Measurements from ENCODE around the gene PAQR7. TPM values are rescaled to one million over a fixed set of nuclear protein-coding genes. Genes with fewer than 3 reads are reported as not detected.

Gene PAQR7
- 6.0 to 7.9 TPM (median 7.7 TPM) in 5 replicates for total RNA-seq (2022; extraction: Qiagen RNA extraction)

DNA sequence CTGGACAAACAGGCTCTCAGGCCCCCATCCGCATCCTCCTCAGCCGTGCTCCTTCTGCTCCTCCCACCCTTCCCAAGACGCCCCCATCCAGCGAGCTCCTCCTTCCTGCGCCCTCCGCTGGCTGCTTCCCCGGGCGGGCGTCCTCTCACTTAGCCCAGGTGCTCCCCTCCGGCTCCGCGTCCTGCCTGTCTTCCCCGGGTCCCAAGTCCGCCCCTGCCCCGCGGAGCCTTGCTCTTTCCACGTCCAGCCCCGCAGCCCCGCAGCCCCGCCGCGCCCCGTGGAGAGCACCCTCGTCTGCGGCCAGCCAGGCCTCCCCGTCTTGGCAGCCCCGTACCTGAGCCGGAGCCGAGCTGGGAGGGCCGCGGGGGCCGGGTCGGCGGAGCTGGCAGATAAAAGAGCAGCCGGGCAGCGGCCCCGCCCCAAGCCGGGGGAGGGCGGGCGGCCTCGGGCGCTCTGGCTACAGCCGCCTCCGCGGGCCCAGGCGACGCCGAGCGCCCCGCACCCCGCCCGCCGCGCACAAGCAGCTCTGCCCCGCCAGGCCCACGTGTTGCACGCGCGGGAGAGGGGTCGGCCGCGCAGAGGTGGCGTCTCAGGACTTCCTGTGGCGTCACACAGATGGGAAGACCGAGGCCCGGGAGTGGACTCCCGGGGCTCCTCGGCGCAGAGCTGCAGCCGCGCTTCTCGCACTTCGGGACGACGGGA lies at the start of gene PAQR7:
Gene PAQR7 (minus strand): TSS at position 555 of the 702 bp plus-strand sequence. CDS start 11,869 bp downstream, outside the sequence.

DNA sequence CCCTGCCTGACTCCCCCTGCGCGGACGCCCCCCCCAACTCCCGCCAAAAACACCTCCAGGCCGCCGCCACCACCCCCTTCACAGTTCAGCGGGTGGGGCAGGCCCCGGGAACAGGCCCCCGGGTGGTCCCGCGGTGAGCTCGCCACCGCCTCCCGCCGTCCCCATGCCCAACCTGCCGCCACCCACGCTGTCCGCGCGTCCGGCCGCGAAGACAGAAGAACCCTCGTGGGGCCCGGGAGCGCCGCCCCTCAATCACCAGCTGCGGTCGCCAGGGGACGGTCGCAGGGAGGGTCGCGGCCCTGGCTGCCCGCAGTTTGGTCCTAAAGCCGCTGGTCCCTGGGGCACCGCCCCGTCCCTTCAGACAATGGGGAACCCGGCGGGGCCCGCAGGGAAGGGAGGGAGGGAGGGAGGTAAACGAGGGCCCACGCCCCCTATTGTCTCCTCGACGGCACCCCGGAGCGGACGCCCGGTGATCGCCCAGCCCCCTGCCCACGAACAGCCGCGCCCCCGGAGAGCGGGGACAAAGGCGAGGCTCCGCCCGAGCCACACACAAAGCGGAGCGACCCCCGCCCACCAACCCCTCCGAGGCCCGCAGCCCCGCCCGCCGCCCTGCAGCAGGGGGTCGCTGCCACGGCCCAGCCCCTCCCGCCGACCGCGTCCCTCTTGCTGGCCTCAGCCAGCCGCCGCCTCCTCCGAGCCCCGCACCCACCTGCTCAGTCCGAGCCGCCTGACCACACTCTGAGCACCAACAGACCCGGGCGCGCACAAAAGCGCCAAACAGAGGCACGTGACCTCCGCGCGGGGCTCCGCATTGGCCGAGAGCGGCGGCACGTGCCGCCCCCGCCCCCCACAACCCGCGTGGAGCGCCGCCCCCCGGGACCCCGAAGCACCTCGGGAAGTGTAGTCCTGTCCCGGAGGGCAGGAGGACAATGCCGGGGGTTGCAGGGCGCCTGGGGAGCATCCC lies 30.5 kb upstream of the PAQR7 start, which contains the start of gene STMN1:
Gene STMN1 (minus strand): TSS at position 740 of the 964 bp plus-strand sequence. CDS start 1,743 bp downstream, outside the sequence.

GRCh38 chr1:25858906-25859789 lies 16.4 kb downstream of the PAQR7 start, which contains the start of gene AUNIP:
AUNIP (minus strand) TSS chr1:25859457; CDS start chr1:25859357, 100 bp downstream.

GRCh38 chr1:25819491-25820246 lies 55.8 kb downstream of the PAQR7 start, which contains the start of gene MTFR1L:
MTFR1L (plus strand) TSS chr1:25819954; CDS start chr1:25823105, 3,151 bp downstream.

Other genes starting within 250 kb of the PAQR7 start
- gene SELENON, start 75.5 kb downstream of the PAQR7 start, total RNA-seq (2022; extraction: Qiagen RNA extraction), result 54.4 to 64.1 TPM (median 61.5 TPM) in 5 replicates
- 23.7 to 28.3 TPM (median 26.6 TPM) in 5 replicates for gene MTFR1L, start 55.8 kb downstream of the PAQR7 start, total RNA-seq (2022; extraction: Qiagen RNA extraction)
- 7.8 to 10.4 TPM (median 8.3 TPM) in 5 replicates for gene AUNIP, start 16.3 kb downstream of the PAQR7 start, total RNA-seq (2022; extraction: Qiagen RNA extraction)
- gene STMN1, start 30.7 kb upstream of the PAQR7 start, total RNA-seq (2022; extraction: Qiagen RNA extraction), result 217 to 237 TPM (median 234 TPM) in 5 replicates
- 6.1 to 9.1 TPM (median 7.8 TPM) in 5 replicates for gene PAFAH2, start 122.4 kb upstream of the PAQR7 start, total RNA-seq (2022; extraction: Qiagen RNA extraction)
- gene EXTL1, start 146.1 kb upstream of the PAQR7 start, total RNA-seq (2022; extraction: Qiagen RNA extraction), result not detected in 5 replicates
- gene SLC30A2, start 170.4 kb upstream of the PAQR7 start, total RNA-seq (2022; extraction: Qiagen RNA extraction), result 0.11 to 0.96 TPM (median 0.31 TPM) in 5 replicates
- gene TRIM63, start 191.9 kb upstream of the PAQR7 start, total RNA-seq (2022; extraction: Qiagen RNA extraction), result 1.3 to 1.8 TPM (median 1.5 TPM) in 5 replicates
- gene PDIK1L, start 236.1 kb upstream of the PAQR7 start, total RNA-seq (2022; extraction: Qiagen RNA extraction), result 1.8 to 2.3 TPM (median 1.9 TPM) in 5 replicates

All from A549 treated with Mapracorat at 1 μM for 4 hours (cell line).